ENCODE results near the gene RPS27.

RPS27 gene

GRCh38 chr1:153944005-153944826 lies 46.3 kb upstream of the RPS27 start:
- Histone ChIP-seq H3K4me3 (ENCODE audit: low read depth, low read length, poor library complexity, severe bottlenecking) (peak overlapping the region; percentile 82), H3K4me2 (ENCODE audit: low read length) (peak overlapping the region; percentile 86), H2AFZ (ENCODE audit: low read length) (no peak overlapping the region), H3K9me2 (ENCODE audit: low read depth, low read length) (no peaks in the 10 kb centered on the region), H3K27me3 (ENCODE audit: insufficient read depth, low read length) (no peaks in the 10 kb centered on the region), H3K27ac (ENCODE audit: low read depth, low read length, poor library complexity, severe bottlenecking) (peak overlapping the region; percentile 89), H3K36me3 (ENCODE audit: insufficient read depth, low read length) (peaks cover 60% of the 10 kb centered on the region), H3K79me2 (ENCODE audit: insufficient read depth, low read length) (peaks cover 7% of the 10 kb centered on the region; the same call in 1 of the 2 replicates), H3K9ac (ENCODE audit: low read length) (peak overlapping the region; percentile 96), H3K9me3 (ENCODE audit: low read length) (no peaks in the 10 kb centered on the region), H3F3A (ENCODE audit: insufficient read depth, low read length) (peaks cover 4% of the 10 kb centered on the region; the same call in 1 of the 2 replicates), H3K4me1 (ENCODE audit: insufficient read depth, low read length, severe bottlenecking) (peaks cover 18% of the 10 kb centered on the region), H4K20me1 (ENCODE audit: insufficient read depth, low read length) (no peaks in the 10 kb centered on the region)
- TF ChIP-seq CTCF (IDR thresholded peaks at IDR 0.05; ENCODE audit: low read length), result no peak
- no peak for TF ChIP-seq EZH2 (IDR thresholded peaks at IDR 0.05; ENCODE audit: borderline replicate concordance, low read length)

GRCh38 chr1:153944827-153945117 lies 45.8 kb upstream of the RPS27 start:
- Histone ChIP-seq H3K27ac (ENCODE audit: low read depth, low read length, poor library complexity, severe bottlenecking) (peak overlapping the region; percentile 89), H3K36me3 (ENCODE audit: insufficient read depth, low read length) (peaks cover 56% of the 10 kb centered on the region), H3K9me3 (ENCODE audit: low read length) (no peaks in the 10 kb centered on the region), H3K9me2 (ENCODE audit: low read depth, low read length) (no peaks in the 10 kb centered on the region), H4K20me1 (ENCODE audit: insufficient read depth, low read length) (no peaks in the 10 kb centered on the region), H3K79me2 (ENCODE audit: insufficient read depth, low read length) (peaks cover 7% of the 10 kb centered on the region; the same call in 1 of the 2 replicates), H3K27me3 (ENCODE audit: insufficient read depth, low read length) (no peaks in the 10 kb centered on the region), H3K4me2 (ENCODE audit: low read length) (peak overlapping the region; percentile 86), H3F3A (ENCODE audit: insufficient read depth, low read length) (peaks cover 4% of the 10 kb centered on the region; the same call in 1 of the 2 replicates), H3K4me3 (ENCODE audit: low read depth, low read length, poor library complexity, severe bottlenecking) (peak overlapping the region; percentile 82), H3K4me1 (ENCODE audit: insufficient read depth, low read length, severe bottlenecking) (peaks cover 18% of the 10 kb centered on the region), H3K9ac (ENCODE audit: low read length) (peak overlapping the region; percentile 96), H2AFZ (ENCODE audit: low read length) (no peak overlapping the region)
- TF ChIP-seq CTCF (IDR thresholded peaks at IDR 0.05; ENCODE audit: low read length), result no peak
- no peak for TF ChIP-seq EZH2 (IDR thresholded peaks at IDR 0.05; ENCODE audit: borderline replicate concordance, low read length)

- peak overlapping the region; percentile 89 for H3K27ac ChIP-seq (ENCODE audit: low read depth, low read length, poor library complexity, severe bottlenecking)
- peaks cover 56% of the 10 kb centered on the region for H3K36me3 ChIP-seq (ENCODE audit: insufficient read depth, low read length)
- no peaks in the 10 kb centered on the region for H3K9me3 ChIP-seq (ENCODE audit: low read length)
- H3K9ac ChIP-seq (ENCODE audit: low read length), result peak overlapping the region; percentile 96
- peaks cover 7% of the 10 kb centered on the region; the same call in 1 of the 2 replicates for H3K79me2 ChIP-seq (ENCODE audit: insufficient read depth, low read length)
- TF ChIP-seq CTCF (IDR thresholded peaks at IDR 0.05; ENCODE audit: low read length) (no peak), EZH2 (IDR thresholded peaks at IDR 0.05; ENCODE audit: borderline replicate concordance, low read length) (no peak)
- no peaks in the 10 kb centered on the region for H4K20me1 ChIP-seq (ENCODE audit: insufficient read depth, low read length)
- no peak overlapping the region for H2AFZ ChIP-seq (ENCODE audit: low read length)
- H3K4me1 ChIP-seq (ENCODE audit: insufficient read depth, low read length, severe bottlenecking), result peaks cover 18% of the 10 kb centered on the region
- no peaks in the 10 kb centered on the region for H3K27me3 ChIP-seq (ENCODE audit: insufficient read depth, low read length)
- H3K4me2 ChIP-seq (ENCODE audit: low read length), result peak overlapping the region; percentile 86
- no peaks in the 10 kb centered on the region for H3K9me2 ChIP-seq (ENCODE audit: low read depth, low read length)
- peak overlapping the region; percentile 82 for H3K4me3 ChIP-seq (ENCODE audit: low read depth, low read length, poor library complexity, severe bottlenecking)
- H3F3A ChIP-seq (ENCODE audit: insufficient read depth, low read length), result peaks cover 4% of the 10 kb centered on the region; the same call in 1 of the 2 replicates
Observed at GRCh38 chr1:153945131-153945794, 45.3 kb upstream of the RPS27 start.
